ENCODE measurements around the gene DDX18. TPM values are rescaled to one million over a fixed set of nuclear protein-coding genes. Genes with fewer than 3 reads are reported as not detected.

DDX18 gene
- total RNA-seq, 1 donor from 2014 or later: 98.0 TPM

Other genes with a start within 250 kb of the DDX18 start
- 25.2 and 40.5 TPM in 2 replicates for gene CCDC93, start 199.4 kb downstream of the DDX18 start, total RNA-seq

Data from renal cortical epithelial cell (primary cell).